Measurements from ENCODE around the gene AXDND1.

GRCh38 chr1:179589509-179589908 lies 223.7 kb downstream of the AXDND1 start:
- TF ChIP-seq CTCF (IDR thresholded peaks at IDR 0.05), result no peak
- TF ChIP-seq EP300 (IDR thresholded peaks at IDR 0.05), result no peak
- TF ChIP-seq POLR2A (IDR thresholded peaks at IDR 0.05), result no peak
- TF ChIP-seq POLR2AphosphoS5 (IDR thresholded peaks at IDR 0.05), result no peak

Data from stomach (tissue), 4 donors.